Stimulated activated CD4-positive, alpha-beta T cell treated with anti-CD3 and anti-CD28 coated beads, Interleukin-15, amount 100 ng/mL, for 1 hour (primary cell): ENCODE data around the gene SLC3A2.

Experiments
- DNase-seq, 2 donors: peaks; one replicate each; pipeline ENCODE4 v3.0.0-alpha.2; 2020; ENCODE audit warnings: low read depth in 1 of 2, low spot score in 1 of 2

The SLC3A2 gene

GRCh38 chr11:62909107-62909894, 28.6 kb downstream of the SLC3A2 start:
- no peak for DNase-seq

GRCh38 chr11:62910141-62910882, 29.6 kb downstream of the SLC3A2 start:
- DNase-seq = no peak

GRCh38 chr11:62911137-62912130, 30.7 kb downstream of the SLC3A2 start:
- no peak for DNase-seq

GRCh38 chr11:62912268-62912667, 31.6 kb downstream of the SLC3A2 start:
- DNase-seq = no peak

- no peak for DNase-seq
Observed at GRCh38 chr11:62914416-62914815, 33.7 kb downstream of the SLC3A2 start.

GRCh38 chr11:62917906-62918502, 37.3 kb downstream of the SLC3A2 start:
- DNase-seq = no peak

- DNase-seq = no peak
Observed at GRCh38 chr11:62918531-62918930, 37.8 kb downstream of the SLC3A2 start.

GRCh38 chr11:62919476-62919875, 38.8 kb downstream of the SLC3A2 start:
- DNase-seq = no peak

GRCh38 chr11:62919898-62920640, 39.4 kb downstream of the SLC3A2 start:
- no peak for DNase-seq

- no peak for DNase-seq
Observed at GRCh38 chr11:62921201-62921572, 40.5 kb downstream of the SLC3A2 start, which contains the start of gene CHRM1. TSS of gene CHRM1 (minus strand) at chr11:62921363. CDS start at chr11:62911100, 10,263 bp downstream.

- no peak for DNase-seq
Observed at GRCh38 chr11:62921573-62922188, 41.0 kb downstream of the SLC3A2 start.

GRCh38 chr11:62922189-62922589, 41.5 kb downstream of the SLC3A2 start:
- DNase-seq = no peak

GRCh38 chr11:62922653-62923431, 42.1 kb downstream of the SLC3A2 start:
- peak in 1 of 2 donors; percentile 31 for DNase-seq

- no peak for DNase-seq
Observed at GRCh38 chr11:62923601-62924411, 43.1 kb downstream of the SLC3A2 start.

- no peak for DNase-seq
Observed at GRCh38 chr11:62925308-62925707, 44.6 kb downstream of the SLC3A2 start.

- DNase-seq = no peak
Observed at GRCh38 chr11:62925745-62926679, 45.3 kb downstream of the SLC3A2 start.
